IPS-15b (cell line): ENCODE results near the gene FAM193A.

Experiments used
- H3K27me3 ChIP-seq: one replicate; pipeline ENCODE4 v1.6.1; 2013; ENCODE audit warnings: low read length; ENCODE audit not compliant: control insufficient read depth, insufficient read depth
- H3K36me3 ChIP-seq: one replicate; pipeline ENCODE4 v1.6.1; 2013; ENCODE audit warnings: low read length; ENCODE audit not compliant: control insufficient read depth, insufficient read depth
- H3K4me1 ChIP-seq: one replicate; pipeline ENCODE4 v1.6.1; 2013; ENCODE audit warnings: mild to moderate bottlenecking, low read length; ENCODE audit not compliant: control insufficient read depth, insufficient read depth
- H3K4me3 ChIP-seq: one replicate; pipeline ENCODE4 v1.5.1; 2013; ENCODE audit warnings: low read depth, low read length
- H3K9ac ChIP-seq: one replicate; pipeline ENCODE4 v1.6.1; 2013; ENCODE audit warnings: low read depth, mild to moderate bottlenecking, low read length
- H3K9me3 ChIP-seq: one replicate; pipeline ENCODE4 v1.6.1; 2013; ENCODE audit warnings: mild to moderate bottlenecking, low read length; ENCODE audit not compliant: control insufficient read depth, insufficient read depth

The FAM193A gene

GRCh38 chr4:2536193-2537010 lies at the start of gene FAM193A:
FAM193A (plus strand) TSS chr4:2536647; CDS start chr4:2536916, 269 bp downstream.
- peak within 1 kb of the TSS; percentile 91 for H3K9ac ChIP-seq
- H3K4me3 ChIP-seq: peak within 1 kb of the TSS; percentile 87
- H3K36me3 ChIP-seq: no peaks in the 10 kb centered on the region
- no peaks in the 10 kb centered on the region for H3K27me3 ChIP-seq
- H3K4me1 ChIP-seq: peaks cover 4% of the 10 kb centered on the region
- H3K9me3 ChIP-seq: no peaks in the 10 kb centered on the region

- Histone ChIP-seq H3K4me3 (no peak overlapping the region), H3K4me1 (peaks cover 13% of the 10 kb centered on the region), H3K36me3 (peaks cover 14% of the 10 kb centered on the region), H3K27me3 (no peaks in the 10 kb centered on the region), H3K9ac (no peak overlapping the region), H3K9me3 (no peaks in the 10 kb centered on the region)
These were observed 49.5 kb upstream of the FAM193A start for GRCh38 chr4:2486981-2487380.

- Histone ChIP-seq H3K9ac (no peak overlapping the region), H3K4me3 (no peak overlapping the region), H3K27me3 (no peaks in the 10 kb centered on the region), H3K9me3 (no peaks in the 10 kb centered on the region), H3K4me1 (peaks cover 13% of the 10 kb centered on the region), H3K36me3 (peaks cover 20% of the 10 kb centered on the region)
These were observed 48.8 kb upstream of the FAM193A start for GRCh38 chr4:2487632-2488031.

GRCh38 chr4:2489081-2489805 lies 47.2 kb upstream of the FAM193A start:
- peaks cover 11% of the 10 kb centered on the region for H3K4me1 ChIP-seq
- no peaks in the 10 kb centered on the region for H3K27me3 ChIP-seq
- H3K9me3 ChIP-seq: no peaks in the 10 kb centered on the region
- no peak overlapping the region for H3K9ac ChIP-seq
- peaks cover 27% of the 10 kb centered on the region for H3K36me3 ChIP-seq
- no peak overlapping the region for H3K4me3 ChIP-seq

- H3K9me3 ChIP-seq: no peaks in the 10 kb centered on the region
- H3K36me3 ChIP-seq: peaks cover 28% of the 10 kb centered on the region
- H3K4me3 ChIP-seq: no peak overlapping the region
- H3K4me1 ChIP-seq: peaks cover 4% of the 10 kb centered on the region
- no peaks in the 10 kb centered on the region for H3K27me3 ChIP-seq
- H3K9ac ChIP-seq: no peak overlapping the region
These were observed 46.5 kb upstream of the FAM193A start for GRCh38 chr4:2489841-2490552.

GRCh38 chr4:2492970-2493369 lies 43.5 kb upstream of the FAM193A start:
- no peak overlapping the region for H3K4me3 ChIP-seq
- no peaks in the 10 kb centered on the region for H3K27me3 ChIP-seq
- no peak overlapping the region for H3K9ac ChIP-seq
- H3K4me1 ChIP-seq: no peaks in the 10 kb centered on the region
- peaks cover 43% of the 10 kb centered on the region for H3K36me3 ChIP-seq
- no peaks in the 10 kb centered on the region for H3K9me3 ChIP-seq

GRCh38 chr4:2494992-2495391 lies 41.5 kb upstream of the FAM193A start:
- Histone ChIP-seq H3K36me3 (peaks cover 48% of the 10 kb centered on the region), H3K4me1 (no peaks in the 10 kb centered on the region)

GRCh38 chr4:2497324-2497723 lies 39.1 kb upstream of the FAM193A start:
- no peak overlapping the region for H3K9ac ChIP-seq
- H3K27me3 ChIP-seq: no peaks in the 10 kb centered on the region
- H3K36me3 ChIP-seq: peaks cover 55% of the 10 kb centered on the region
- H3K4me3 ChIP-seq: no peak overlapping the region
- no peaks in the 10 kb centered on the region for H3K9me3 ChIP-seq
- no peaks in the 10 kb centered on the region for H3K4me1 ChIP-seq

More at GRCh38 chr4:2494992-2495391, 41.5 kb upstream of the FAM193A start:
- no peaks in the 10 kb centered on the region for H3K27me3 ChIP-seq
- H3K4me3 ChIP-seq: no peak overlapping the region
- no peak overlapping the region for H3K9ac ChIP-seq
- no peaks in the 10 kb centered on the region for H3K9me3 ChIP-seq

GRCh38 chr4:2497931-2498330 lies 38.5 kb upstream of the FAM193A start:
- Histone ChIP-seq H3K36me3 (peaks cover 49% of the 10 kb centered on the region), H3K4me1 (no peaks in the 10 kb centered on the region), H3K9ac (no peak overlapping the region), H3K9me3 (no peaks in the 10 kb centered on the region), H3K4me3 (no peak overlapping the region), H3K27me3 (no peaks in the 10 kb centered on the region)

- no peak overlapping the region for H3K4me3 ChIP-seq
- no peaks in the 10 kb centered on the region for H3K4me1 ChIP-seq
- peaks cover 55% of the 10 kb centered on the region for H3K36me3 ChIP-seq
- H3K9me3 ChIP-seq: no peaks in the 10 kb centered on the region
- no peaks in the 10 kb centered on the region for H3K27me3 ChIP-seq
- no peak overlapping the region for H3K9ac ChIP-seq
These were observed 35.9 kb upstream of the FAM193A start for GRCh38 chr4:2500547-2500946.

GRCh38 chr4:2501034-2501594 lies 35.3 kb upstream of the FAM193A start:
- H3K9ac ChIP-seq: no peak overlapping the region
- H3K36me3 ChIP-seq: peaks cover 55% of the 10 kb centered on the region
- no peaks in the 10 kb centered on the region for H3K9me3 ChIP-seq
- H3K27me3 ChIP-seq: no peaks in the 10 kb centered on the region
- H3K4me3 ChIP-seq: no peak overlapping the region
- no peaks in the 10 kb centered on the region for H3K4me1 ChIP-seq
